ENCODE measurements around the gene ZNF581. TPM values are rescaled to one million over a fixed set of nuclear protein-coding genes. Genes with fewer than 3 reads are reported as not detected.

Gene ZNF581
- total RNA-seq, 1 experiment from 2014 or later, result 39.0 TPM

DNA sequence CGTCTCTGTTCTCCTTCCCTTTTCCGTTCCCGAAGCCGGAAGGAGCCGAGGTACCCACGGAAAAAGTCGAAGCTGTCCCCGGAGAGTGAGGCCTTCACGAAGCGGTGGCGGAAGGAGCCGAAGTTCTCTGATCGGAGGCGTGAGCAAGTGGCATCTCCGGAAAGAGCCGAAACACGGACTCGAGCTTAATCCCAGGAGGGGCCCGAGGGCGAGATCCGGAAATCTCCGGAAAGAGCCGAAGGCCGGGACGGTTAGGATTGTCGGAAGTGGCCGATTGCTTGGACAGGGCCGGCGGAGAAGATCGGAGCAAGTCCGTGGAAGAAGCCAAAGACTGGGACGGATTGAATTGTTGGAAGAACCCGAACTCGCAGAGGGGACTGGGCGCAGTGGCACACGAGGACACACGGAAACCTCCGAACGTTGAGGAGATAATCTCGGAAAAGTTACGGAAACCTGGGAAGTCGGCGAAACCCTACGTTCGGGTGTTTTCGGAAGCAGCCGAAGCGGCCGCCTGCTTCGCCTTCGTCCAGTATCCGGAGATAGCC, 10.9 kb downstream of the ZNF581 start:
- DNase-seq (ENCODE audit: low read depth, low spot score) (peak; percentile 99), ATAC-seq (peak; percentile 77)
- no peak for TF ChIP-seq POLR2AphosphoS5 (IDR thresholded peaks at IDR 0.05; ENCODE audit: low read depth, low read length)
- TF ChIP-seq REST (IDR thresholded peaks at IDR 0.05; ENCODE audit: insufficient read depth in 1 of 2, low read depth in 2 of 2, low read length in 1 of 2), result no peak
- no peak; the same call in 1 of the 2 replicates for TF ChIP-seq SIN3A (IDR thresholded peaks at IDR 0.05; ENCODE audit: borderline replicate concordance, insufficient read depth, low read depth, low read length)
- TF ChIP-seq, protein P1, sequence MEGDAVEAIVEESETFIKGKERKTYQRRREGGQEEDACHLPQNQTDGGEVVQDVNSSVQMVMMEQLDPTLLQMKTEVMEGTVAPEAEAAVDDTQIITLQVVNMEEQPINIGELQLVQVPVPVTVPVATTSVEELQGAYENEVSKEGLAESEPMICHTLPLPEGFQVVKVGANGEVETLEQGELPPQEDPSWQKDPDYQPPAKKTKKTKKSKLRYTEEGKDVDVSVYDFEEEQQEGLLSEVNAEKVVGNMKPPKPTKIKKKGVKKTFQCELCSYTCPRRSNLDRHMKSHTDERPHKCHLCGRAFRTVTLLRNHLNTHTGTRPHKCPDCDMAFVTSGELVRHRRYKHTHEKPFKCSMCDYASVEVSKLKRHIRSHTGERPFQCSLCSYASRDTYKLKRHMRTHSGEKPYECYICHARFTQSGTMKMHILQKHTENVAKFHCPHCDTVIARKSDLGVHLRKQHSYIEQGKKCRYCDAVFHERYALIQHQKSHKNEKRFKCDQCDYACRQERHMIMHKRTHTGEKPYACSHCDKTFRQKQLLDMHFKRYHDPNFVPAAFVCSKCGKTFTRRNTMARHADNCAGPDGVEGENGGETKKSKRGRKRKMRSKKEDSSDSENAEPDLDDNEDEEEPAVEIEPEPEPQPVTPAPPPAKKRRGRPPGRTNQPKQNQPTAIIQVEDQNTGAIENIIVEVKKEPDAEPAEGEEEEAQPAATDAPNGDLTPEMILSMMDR (IDR thresholded peaks at IDR 0.05), result no peak
- no peak for TF ChIP-seq TCF7L2 (IDR thresholded peaks at IDR 0.05; ENCODE audit: low read depth, low read length)
- no peaks in the 10 kb centered on the region for H3K9me3 ChIP-seq (ENCODE audit: control insufficient read depth, insufficient read depth, low read depth, low read length)
- ChIA-PET POLR2A (interaction anchor here (0.6 to 1.2 kb wide), 6 partner anchors 13 to 484 kb away, joined by 4 to 7 read pairs (median 5); no protein-coding TSS in a partner anchor), CTCF (interaction anchor here (0.6 to 1.8 kb wide), 6 partner anchors 16 to 1543 kb away, joined by 3 to 9 read pairs (median 4); no protein-coding TSS in a partner anchor)
- H3K4me3 ChIP-seq (ENCODE audit: low read depth in 2 of 2, low read length in 2 of 2), result peak overlapping the region; percentile 72 to 82
- peak overlapping the region; percentile 99 for H3K27ac ChIP-seq (ENCODE audit: low read length)
- peaks cover 24% of the 10 kb centered on the region for H3K4me1 ChIP-seq (ENCODE audit: control insufficient read depth, insufficient read depth, low read length)
- in situ Hi-C loops (cut with HindIII; ENCODE audit: low pct_unique_long_range_greater_than_20kb, low sequenced_read_pairs) (no loop called here), intact Hi-C loops (cut with micrococcal nuclease; ENCODE audit: unreplicated experiment) (no loop called here)
- H3K27me3 ChIP-seq (ENCODE audit: control insufficient read depth, insufficient read depth, low read length), result no peaks in the 10 kb centered on the region
- no TSS peak for BruUV-seq (replicated peaks)
- H3K36me3 ChIP-seq (ENCODE audit: control insufficient read depth, insufficient read depth, low read length), result peaks cover 16% of the 10 kb centered on the region

DNA sequence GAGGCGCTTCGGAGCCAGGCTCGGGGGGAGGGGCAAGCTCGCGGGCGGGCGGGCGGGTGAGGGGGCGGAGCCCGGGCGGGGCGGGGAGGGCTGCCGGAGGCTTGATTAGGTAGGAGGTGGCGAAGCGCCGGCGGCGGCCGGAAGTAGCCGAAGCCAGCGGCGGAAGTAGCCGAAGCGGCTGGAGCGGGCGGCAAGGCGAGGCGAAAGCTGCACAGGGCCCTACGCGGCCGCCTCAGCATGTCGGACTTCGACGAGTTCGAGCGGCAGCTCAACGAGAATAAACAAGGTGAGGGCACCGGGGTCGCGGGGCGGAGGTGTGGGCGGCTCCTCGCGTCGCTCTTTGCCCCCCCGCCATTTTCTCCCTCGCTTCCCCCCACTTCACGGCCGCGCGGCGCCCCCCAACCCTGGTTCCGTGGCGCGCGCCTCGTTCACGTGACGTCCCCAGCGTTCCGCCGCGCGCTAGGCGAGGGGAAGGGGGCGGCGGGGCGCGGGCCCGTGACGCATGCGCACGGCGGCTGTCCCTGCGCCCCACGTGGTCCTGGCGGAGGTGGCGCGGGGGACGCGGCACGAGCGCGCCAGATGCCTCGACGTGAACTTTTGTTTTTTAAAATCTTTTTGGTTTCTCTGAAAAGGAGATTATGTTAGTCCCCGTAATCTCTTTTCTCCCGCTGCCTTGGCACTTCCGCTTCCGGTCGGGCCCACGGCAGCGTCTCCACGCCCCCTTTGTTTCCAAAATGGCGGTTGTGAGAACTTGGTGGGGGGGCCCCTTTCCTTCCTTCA, 11.6 kb downstream of the ZNF581 start, which contains the start of gene U2AF2:
U2AF2 (plus strand) TSS at position 168 of the 780 bp plus-strand sequence; CDS start at position 238, 70 bp downstream.
- H3K4me3 ChIP-seq (ENCODE audit: low read depth in 2 of 2, low read length in 2 of 2), result peak within 1 kb of the TSS; percentile 72 to 85
- in situ Hi-C loops (cut with HindIII; ENCODE audit: low pct_unique_long_range_greater_than_20kb, low sequenced_read_pairs), result no loop called here
- TF ChIP-seq TCF7L2 (IDR thresholded peaks at IDR 0.05; ENCODE audit: low read depth, low read length) (peak; percentile 50; the same call in 1 of the 2 replicates), SIN3A (IDR thresholded peaks at IDR 0.05; ENCODE audit: borderline replicate concordance, insufficient read depth, low read depth, low read length) (peak; percentile 87; the same call in 1 of the 2 replicates), POLR2AphosphoS5 (IDR thresholded peaks at IDR 0.05; ENCODE audit: low read depth, low read length) (peak; percentile 96), REST (IDR thresholded peaks at IDR 0.05; ENCODE audit: insufficient read depth in 1 of 2, low read depth in 2 of 2, low read length in 1 of 2) (no peak)
- TF ChIP-seq, protein P1 (IDR thresholded peaks at IDR 0.05), result no peak
- H3K4me1 ChIP-seq (ENCODE audit: control insufficient read depth, insufficient read depth, low read length), result peaks cover 28% of the 10 kb centered on the region
- intact Hi-C loops (cut with micrococcal nuclease; ENCODE audit: unreplicated experiment), result no loop called here
- ChIA-PET POLR2A (interaction anchor here (0.6 to 1.2 kb wide), 6 partner anchors 12 to 483 kb away, joined by 4 to 7 read pairs (median 5); no protein-coding TSS in a partner anchor), CTCF (interaction anchor here (0.6 to 1.8 kb wide), 4 partner anchors 16 to 1544 kb away, joined by 3 to 5 read pairs (median 4); no protein-coding TSS in a partner anchor)
- DNase-seq (ENCODE audit: low read depth, low spot score) (no peak), ATAC-seq (peak; percentile 75)
- no peaks in the 10 kb centered on the region for H3K27me3 ChIP-seq (ENCODE audit: control insufficient read depth, insufficient read depth, low read length)
- BruUV-seq (replicated peaks), result no TSS peak
- H3K9me3 ChIP-seq (ENCODE audit: control insufficient read depth, insufficient read depth, low read depth, low read length), result no peaks in the 10 kb centered on the region
- peak within 1 kb of the TSS; percentile 99 for H3K27ac ChIP-seq (ENCODE audit: low read length)
- H3K36me3 ChIP-seq (ENCODE audit: control insufficient read depth, insufficient read depth, low read length), result peaks cover 16% of the 10 kb centered on the region
